Erythroblast (primary cell): Measurements from ENCODE around the gene EDN1.

Source experiments
- GATA1 ChIP-seq: IDR thresholded peaks from 2 replicates; pipeline ENCODE4 v1.6.1; 2011; ENCODE audit warnings: low read depth, mild to moderate bottlenecking, control low read depth, low read length, moderate library complexity
- POLR2A ChIP-seq: IDR thresholded peaks from 2 replicates; pipeline ENCODE4 v1.6.1; 2011; ENCODE audit warnings: mild to moderate bottlenecking, low read length

- TF ChIP-seq POLR2A (no peak), GATA1 (no peak)
Observed at GRCh38 chr6:12301018-12301417, 10.9 kb downstream of the EDN1 start.
